ENCODE measurements around the gene PTAR1. TPM values are rescaled to one million over a fixed set of nuclear protein-coding genes. Genes with fewer than 3 reads are reported as not detected.

The PTAR1 gene
- total RNA-seq, 4 donors from 2014 or later: 30.8 to 131 (median 94.5) TPM

DNA sequence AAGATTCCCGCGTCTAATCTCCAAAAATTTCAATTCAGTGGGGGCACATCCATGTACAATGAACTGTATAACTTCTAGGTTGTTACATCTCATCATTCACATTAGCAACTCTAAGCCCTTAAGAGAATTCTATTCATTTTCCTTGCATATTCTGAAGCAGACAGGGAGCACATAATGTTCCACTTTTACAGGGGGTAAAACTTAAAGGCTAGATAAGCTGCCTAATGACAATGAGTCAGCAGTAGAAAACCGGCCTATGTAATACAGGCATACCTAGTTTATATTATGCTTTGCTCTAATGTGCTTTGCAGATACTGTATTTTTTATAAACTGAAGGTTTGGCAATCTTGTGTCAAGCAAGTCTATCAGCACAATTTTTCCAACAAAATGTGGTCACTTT is 40.4 kb downstream of the PTAR1 start:
- no peak for DNase-seq
- peaks cover 6 to 67% (median 27%) of the 10 kb centered on the region in 4 donors for H3K4me1 ChIP-seq
- no peaks in the 10 kb centered on the region for H3K9me3 ChIP-seq
- no peaks in the 10 kb centered on the region for H3K27me3 ChIP-seq
- intact Hi-C loops (cut with DNase I; ENCODE audit: low total_unique reads) (no loop called here), in situ Hi-C loops (cut with MboI; ENCODE audit: low pct_ligation_motif_present in 1 of 4, low pct_unique_long_range_greater_than_20kb in 1 of 4, low sequenced_read_pairs in 3 of 4) (no loop called here)
- 72 to 79% methylated on average over 3 of the region's 3 CpGs for WGBS, 2 donors (ENCODE audit: low coverage in 1 of 2)
- no peak overlapping the region for H3K4me3 ChIP-seq
- H3K27ac ChIP-seq: peak overlapping the region; percentile 65 to 70 (median 70)
- peaks cover 0 to 29% (median 4%) of the 10 kb centered on the region in 4 donors for H3K36me3 ChIP-seq
- TF ChIP-seq EP300 (IDR thresholded peaks at IDR 0.05; ENCODE audit: low read depth): no peak
- no peak for TF ChIP-seq POLR2AphosphoS5 (IDR thresholded peaks at IDR 0.05)
- TF ChIP-seq, protein P1, sequence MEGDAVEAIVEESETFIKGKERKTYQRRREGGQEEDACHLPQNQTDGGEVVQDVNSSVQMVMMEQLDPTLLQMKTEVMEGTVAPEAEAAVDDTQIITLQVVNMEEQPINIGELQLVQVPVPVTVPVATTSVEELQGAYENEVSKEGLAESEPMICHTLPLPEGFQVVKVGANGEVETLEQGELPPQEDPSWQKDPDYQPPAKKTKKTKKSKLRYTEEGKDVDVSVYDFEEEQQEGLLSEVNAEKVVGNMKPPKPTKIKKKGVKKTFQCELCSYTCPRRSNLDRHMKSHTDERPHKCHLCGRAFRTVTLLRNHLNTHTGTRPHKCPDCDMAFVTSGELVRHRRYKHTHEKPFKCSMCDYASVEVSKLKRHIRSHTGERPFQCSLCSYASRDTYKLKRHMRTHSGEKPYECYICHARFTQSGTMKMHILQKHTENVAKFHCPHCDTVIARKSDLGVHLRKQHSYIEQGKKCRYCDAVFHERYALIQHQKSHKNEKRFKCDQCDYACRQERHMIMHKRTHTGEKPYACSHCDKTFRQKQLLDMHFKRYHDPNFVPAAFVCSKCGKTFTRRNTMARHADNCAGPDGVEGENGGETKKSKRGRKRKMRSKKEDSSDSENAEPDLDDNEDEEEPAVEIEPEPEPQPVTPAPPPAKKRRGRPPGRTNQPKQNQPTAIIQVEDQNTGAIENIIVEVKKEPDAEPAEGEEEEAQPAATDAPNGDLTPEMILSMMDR (IDR thresholded peaks at IDR 0.05): no peak

DNA sequence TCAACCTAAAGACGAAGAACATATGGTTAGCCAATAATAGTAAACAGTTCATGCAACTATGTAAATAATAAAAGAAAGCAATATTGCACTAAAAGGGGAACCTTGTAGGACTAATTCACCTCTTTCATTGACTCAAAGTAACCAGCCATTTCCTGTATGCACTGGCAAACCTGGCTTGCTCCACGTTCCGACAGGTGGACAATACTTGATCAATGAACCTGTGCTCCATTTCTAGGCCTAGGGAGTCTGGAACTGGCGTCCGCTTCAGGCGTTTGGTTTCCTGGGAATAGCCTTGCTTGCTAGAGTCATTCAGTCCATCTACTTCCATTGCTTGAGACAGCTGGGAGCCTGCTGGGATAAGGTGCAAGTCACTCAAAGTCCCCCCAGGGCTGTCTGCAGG is 41.6 kb downstream of the PTAR1 start:
- H3K27ac ChIP-seq: peak overlapping the region; percentile 65 to 70 (median 70)
- DNase-seq: peak; percentile 37

DNA sequence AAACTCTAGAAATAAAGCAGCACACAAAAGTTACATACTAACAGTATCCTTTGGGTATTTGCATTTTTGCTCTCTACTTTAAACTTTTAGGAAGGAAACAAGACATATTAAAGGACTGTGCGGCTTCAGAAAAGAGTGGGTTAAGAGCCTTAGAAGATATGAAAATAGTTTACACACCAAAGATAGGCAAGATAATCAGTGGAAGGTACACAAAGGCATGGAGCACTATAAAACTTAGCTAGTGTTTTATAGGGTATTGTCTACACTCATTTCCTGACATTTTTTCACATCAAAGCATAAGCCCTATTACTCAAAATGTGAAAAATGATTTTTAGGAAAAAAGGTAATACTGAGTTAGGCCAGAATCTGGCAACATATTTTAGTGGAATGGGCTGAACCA is 44.0 kb downstream of the PTAR1 start:
- TF ChIP-seq EP300 (IDR thresholded peaks at IDR 0.05; ENCODE audit: low read depth): no peak
- TF ChIP-seq POLR2A (IDR thresholded peaks at IDR 0.05): no peak
- TF ChIP-seq POLR2AphosphoS5 (IDR thresholded peaks at IDR 0.05): no peak
- TF ChIP-seq, protein P1 (IDR thresholded peaks at IDR 0.05): no peak
- H3K27me3 ChIP-seq: no peaks in the 10 kb centered on the region
- H3K27ac ChIP-seq: peak overlapping the region in 3 of 4 donors; percentile 20 to 22 (median 21)
- WGBS, 2 donors (ENCODE audit: low coverage in 1 of 2): 40 to 54% methylated on average over 1 of the region's 1 CpG
- peaks cover 6 to 57% (median 27%) of the 10 kb centered on the region in 4 donors for H3K4me1 ChIP-seq
- no peak overlapping the region for H3K4me3 ChIP-seq
- intact Hi-C loops (cut with DNase I; ENCODE audit: low total_unique reads) (no loop called here), in situ Hi-C loops (cut with MboI; ENCODE audit: low pct_ligation_motif_present in 1 of 4, low pct_unique_long_range_greater_than_20kb in 1 of 4, low sequenced_read_pairs in 3 of 4) (no loop called here)
- DNase-seq: no peak
- H3K36me3 ChIP-seq: peaks cover 0 to 12% (median 3%) of the 10 kb centered on the region in 4 donors
- no peaks in the 10 kb centered on the region for H3K9me3 ChIP-seq

More for the DNA sequence above, 41.6 kb downstream of the PTAR1 start:
- Histone ChIP-seq H3K9me3 (no peaks in the 10 kb centered on the region), H3K36me3 (peaks cover 0 to 19% (median 4%) of the 10 kb centered on the region in 4 donors), H3K4me1 (peaks cover 6 to 67% (median 27%) of the 10 kb centered on the region in 4 donors), H3K4me3 (no peak overlapping the region), H3K27me3 (no peaks in the 10 kb centered on the region)
- in situ Hi-C loops (cut with MboI; ENCODE audit: low pct_ligation_motif_present in 1 of 4, low pct_unique_long_range_greater_than_20kb in 1 of 4, low sequenced_read_pairs in 3 of 4): no loop called here
- no peak for TF ChIP-seq POLR2A (IDR thresholded peaks at IDR 0.05)
- TF ChIP-seq POLR2AphosphoS5 (IDR thresholded peaks at IDR 0.05): peak in 1 of 3 donors; percentile 20
- no peak for TF ChIP-seq EP300 (IDR thresholded peaks at IDR 0.05; ENCODE audit: low read depth)
- TF ChIP-seq, protein P1 (IDR thresholded peaks at IDR 0.05): no peak
- WGBS, 2 donors (ENCODE audit: low coverage in 1 of 2): 53 to 72% methylated on average over 6 of the region's 6 CpGs
- intact Hi-C loops (cut with DNase I; ENCODE audit: low total_unique reads): no loop called here

DNA sequence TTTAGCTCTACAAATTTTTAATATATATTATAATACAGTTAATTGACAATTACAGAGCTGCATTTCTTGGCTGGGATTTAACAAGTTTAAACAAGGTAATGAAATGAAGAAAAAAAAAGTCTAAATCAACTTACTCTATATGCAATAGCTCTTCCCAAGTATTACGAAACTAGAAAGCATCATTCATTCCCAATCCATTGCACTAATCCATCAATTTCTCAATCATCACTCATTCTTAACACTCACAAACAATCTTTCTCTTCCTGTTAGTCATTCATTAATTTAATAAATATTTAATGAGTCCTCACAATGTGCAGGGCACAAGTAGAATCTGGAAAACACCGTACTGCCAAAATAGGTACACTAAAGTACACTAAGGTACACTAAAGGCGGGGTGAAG is 44.7 kb downstream of the PTAR1 start:
- Histone ChIP-seq H3K4me3 (no peak overlapping the region), H3K27me3 (no peaks in the 10 kb centered on the region), H3K36me3 (peaks cover 0 to 12% (median 3%) of the 10 kb centered on the region in 4 donors), H3K27ac (peak overlapping the region in 2 of 4 donors; percentile 20 to 22), H3K9me3 (no peaks in the 10 kb centered on the region), H3K4me1 (peaks cover 6 to 50% (median 21%) of the 10 kb centered on the region in 4 donors)
- in situ Hi-C loops (cut with MboI; ENCODE audit: low pct_ligation_motif_present in 1 of 4, low pct_unique_long_range_greater_than_20kb in 1 of 4, low sequenced_read_pairs in 3 of 4): no loop called here
- DNase-seq: no peak
- intact Hi-C loops (cut with DNase I; ENCODE audit: low total_unique reads): no loop called here
- WGBS, 2 donors (ENCODE audit: low coverage in 1 of 2): 72 to 74% methylated on average over 3 of the region's 3 CpGs
- TF ChIP-seq EP300 (IDR thresholded peaks at IDR 0.05; ENCODE audit: low read depth) (no peak), POLR2A (IDR thresholded peaks at IDR 0.05) (no peak), POLR2AphosphoS5 (IDR thresholded peaks at IDR 0.05) (no peak)
- TF ChIP-seq, protein P1 (IDR thresholded peaks at IDR 0.05): no peak

All from transverse colon (tissue), 4 donors.